IPS-20b (cell line): ENCODE measurements around the gene PJVK.

Source experiments
- H3K27ac ChIP-seq: one replicate; pipeline ENCODE4 v1.5.1; 2013; ENCODE audit warnings: low read length
- H3K27me3 ChIP-seq: 2 replicates; pipeline ENCODE4 v1.6.1; 2013; ENCODE audit warnings: mild to moderate bottlenecking, low read length, inconsistent platforms; ENCODE audit not compliant: insufficient read depth
- H3K36me3 ChIP-seq: 2 replicates; pipeline ENCODE4 v1.6.1; 2013; ENCODE audit warnings: low read depth, mild to moderate bottlenecking, inconsistent platforms, low read length, moderate library complexity; ENCODE audit not compliant: insufficient read depth
- H3K4me1 ChIP-seq: 2 replicates; pipeline ENCODE4 v1.6.1; 2013; ENCODE audit warnings: mild to moderate bottlenecking, control low read depth, inconsistent platforms, low read length, moderate library complexity; ENCODE audit not compliant: insufficient read depth
- H3K4me3 ChIP-seq: 2 replicates; pipeline ENCODE4 v1.5.1; 2013; ENCODE audit warnings: mild to moderate bottlenecking, low read length, inconsistent platforms
- H3K9ac ChIP-seq: 2 replicates; pipeline ENCODE4 v1.6.1; 2013; ENCODE audit warnings: low read depth, mild to moderate bottlenecking, inconsistent platforms, low read length, moderate library complexity
- H3K9me3 ChIP-seq: 2 replicates; pipeline ENCODE4 v1.6.1; 2013; ENCODE audit warnings: mild to moderate bottlenecking, low read depth, low read length, inconsistent platforms; ENCODE audit not compliant: insufficient read depth

Gene PJVK

GRCh38 chr2:178473931-178474330, 22.8 kb downstream of the PJVK start:
- Histone ChIP-seq H3K9ac (no peak overlapping the region), H3K27ac (no peak overlapping the region), H3K36me3 (no peaks in the 10 kb centered on the region), H3K4me1 (no peaks in the 10 kb centered on the region), H3K4me3 (no peak overlapping the region), H3K27me3 (no peaks in the 10 kb centered on the region; the same call in 1 of the 2 replicates), H3K9me3 (no peaks in the 10 kb centered on the region)

- Histone ChIP-seq H3K4me3 (no peak overlapping the region), H3K9me3 (no peaks in the 10 kb centered on the region)
Observed at GRCh38 chr2:178474560-178474959, 23.4 kb downstream of the PJVK start.

DNA sequence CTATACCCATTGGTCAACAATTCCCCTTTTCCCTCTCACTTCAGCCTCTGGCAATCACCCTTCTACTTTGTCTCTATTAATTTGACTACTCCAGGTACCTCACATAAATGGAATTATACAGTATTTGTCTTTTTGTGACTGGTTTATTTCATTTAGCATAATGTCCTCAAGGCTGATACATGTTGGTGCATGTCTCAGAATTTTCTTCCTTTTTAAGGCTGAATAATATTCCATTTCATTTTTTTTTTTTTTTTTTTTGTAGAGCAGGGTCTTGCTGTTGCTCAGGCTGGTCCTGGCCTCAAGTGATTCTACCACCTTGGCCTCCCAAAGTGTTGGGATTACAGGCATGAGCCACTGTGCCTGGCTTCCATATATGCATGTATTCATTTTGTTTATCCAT, 25.3 kb downstream of the PJVK start:
- Histone ChIP-seq H3K4me3 (no peak overlapping the region), H3K9me3 (no peaks in the 10 kb centered on the region), H3K27me3 (peaks cover 8% of the 10 kb centered on the region; the same call in 1 of the 2 replicates), H3K36me3 (no peaks in the 10 kb centered on the region), H3K27ac (no peak overlapping the region), H3K9ac (no peak overlapping the region), H3K4me1 (peaks cover 10% of the 10 kb centered on the region)

More at GRCh38 chr2:178474560-178474959, 23.4 kb downstream of the PJVK start:
- H3K27me3 ChIP-seq = peaks cover 6% of the 10 kb centered on the region; the same call in 1 of the 2 replicates
- no peak overlapping the region for H3K9ac ChIP-seq
- no peaks in the 10 kb centered on the region for H3K36me3 ChIP-seq
- H3K4me1 ChIP-seq = peaks cover 5% of the 10 kb centered on the region
- H3K27ac ChIP-seq = no peak overlapping the region

DNA sequence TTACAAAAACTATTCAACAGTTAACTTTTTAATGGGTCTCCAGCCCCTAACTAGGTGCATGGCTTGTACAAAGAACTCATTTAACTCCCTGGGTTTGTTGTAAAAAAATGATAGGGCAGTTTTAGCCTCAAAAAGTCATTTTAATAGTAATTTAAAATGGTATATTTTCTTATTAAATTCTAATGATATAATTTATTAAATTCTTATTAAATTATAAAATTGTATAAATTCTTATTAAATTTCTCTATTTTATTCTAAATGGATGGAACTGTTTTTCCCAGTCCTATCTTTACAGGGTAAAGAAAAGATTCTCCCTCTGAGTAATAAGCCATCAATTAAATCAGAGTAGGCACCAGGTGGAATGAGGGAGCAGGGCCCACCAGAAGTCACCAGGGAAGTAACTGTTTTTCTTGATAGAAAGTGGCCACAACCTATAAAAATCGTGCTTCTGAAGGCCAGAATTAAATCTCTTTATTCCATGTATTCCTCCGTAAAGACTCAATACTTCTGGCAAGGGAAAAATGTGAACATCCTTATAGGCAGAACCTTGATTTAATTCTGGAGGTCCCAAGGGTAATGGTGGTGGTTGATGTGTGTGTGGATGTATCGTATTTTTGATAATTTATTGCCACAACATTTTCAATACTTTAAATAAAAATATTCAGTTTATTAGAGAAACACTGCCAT, 26.4 kb downstream of the PJVK start:
- peaks cover 8% of the 10 kb centered on the region; the same call in 1 of the 2 replicates for H3K27me3 ChIP-seq
- H3K9me3 ChIP-seq = no peaks in the 10 kb centered on the region
- no peaks in the 10 kb centered on the region for H3K36me3 ChIP-seq
- H3K4me1 ChIP-seq = peaks cover 21% of the 10 kb centered on the region
- no peak overlapping the region for H3K27ac ChIP-seq
- H3K4me3 ChIP-seq = peak overlapping the region; percentile 99
- peak overlapping the region; percentile 87; the same call in 1 of the 2 replicates for H3K9ac ChIP-seq

DNA sequence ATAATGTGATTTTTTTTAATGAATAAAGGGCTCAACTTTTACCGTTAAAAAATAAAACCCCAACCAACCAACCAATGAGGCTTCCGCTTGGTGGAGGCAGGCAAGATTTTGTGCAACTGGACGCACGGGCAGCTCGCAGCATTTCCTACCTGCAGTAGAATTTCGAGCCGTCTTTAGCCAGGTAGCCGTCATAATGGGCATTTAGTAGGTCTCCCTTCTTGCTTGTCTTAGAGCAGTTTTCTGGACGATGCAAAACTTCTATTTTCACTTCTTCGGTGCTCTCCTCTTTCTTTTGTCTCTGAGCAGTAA, 26.9 kb downstream of the PJVK start:
- H3K9me3 ChIP-seq = no peaks in the 10 kb centered on the region
- no peaks in the 10 kb centered on the region for H3K36me3 ChIP-seq
- H3K9ac ChIP-seq = peak overlapping the region; percentile 87
- H3K4me3 ChIP-seq = peak overlapping the region; percentile 99
- peaks cover 23% of the 10 kb centered on the region for H3K4me1 ChIP-seq
- H3K27ac ChIP-seq = no peak overlapping the region
- H3K27me3 ChIP-seq = peaks cover 8% of the 10 kb centered on the region; the same call in 1 of the 2 replicates

DNA sequence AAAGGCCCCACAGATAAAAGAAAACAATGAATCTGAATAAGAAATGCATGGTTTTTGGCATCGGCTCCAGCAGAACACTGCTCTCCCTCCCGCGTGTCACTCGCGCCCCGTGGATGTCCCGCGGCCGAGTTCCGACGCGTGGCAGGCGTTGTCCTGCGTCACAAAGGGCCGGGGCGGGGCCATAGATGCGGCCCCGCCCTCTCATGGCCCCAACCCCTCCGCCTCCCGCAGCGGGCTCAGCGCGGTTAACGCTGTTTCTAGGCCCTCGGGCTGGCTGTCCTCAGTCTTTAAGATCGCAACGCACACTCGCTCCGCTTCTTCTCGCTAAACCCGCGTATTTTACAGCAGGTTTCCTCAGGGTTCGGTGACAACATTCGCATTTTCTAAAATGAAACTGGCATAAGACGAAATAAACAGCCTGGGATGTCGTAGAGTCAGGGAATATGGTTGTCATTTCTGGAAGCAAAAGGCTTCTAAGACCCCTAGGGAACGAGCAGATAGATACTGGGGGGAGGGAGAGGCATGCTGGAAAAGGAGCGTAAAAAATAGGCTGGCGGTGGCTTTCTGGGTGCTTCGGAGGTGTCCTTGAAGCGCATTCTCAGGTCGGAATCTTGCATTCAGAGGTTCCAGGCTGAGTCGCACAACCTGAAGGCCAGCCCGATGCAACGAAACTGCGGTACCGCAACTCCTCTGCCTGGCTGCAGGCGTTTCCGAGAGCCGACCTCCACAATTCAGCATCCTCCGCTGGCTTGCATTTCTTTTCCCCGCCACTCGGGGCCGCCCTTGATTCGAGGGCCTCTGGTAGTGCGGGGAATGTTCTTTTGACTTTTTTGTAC, 27.5 kb downstream of the PJVK start, which contains the start of gene FKBP7:
Gene FKBP7, minus strand, starts transcription at position 162 of the 836 bp plus-strand sequence. Its CDS starts 101 bp downstream, at position 61.
- Histone ChIP-seq H3K27ac (peak within 1 kb of the TSS; percentile 63), H3K9me3 (no peaks in the 10 kb centered on the region), H3K36me3 (no peaks in the 10 kb centered on the region), H3K27me3 (peaks cover 8% of the 10 kb centered on the region; the same call in 1 of the 2 replicates), H3K4me1 (peaks cover 23% of the 10 kb centered on the region), H3K9ac (peak within 1 kb of the TSS; percentile 87), H3K4me3 (peak within 1 kb of the TSS; percentile 99)

- Histone ChIP-seq H3K9me3 (no peaks in the 10 kb centered on the region), H3K36me3 (no peaks in the 10 kb centered on the region), H3K9ac (no peak overlapping the region), H3K27ac (no peak overlapping the region), H3K27me3 (peaks cover 8% of the 10 kb centered on the region; the same call in 1 of the 2 replicates), H3K4me3 (peak overlapping the region; percentile 99; the same call in 1 of the 2 replicates), H3K4me1 (peaks cover 23% of the 10 kb centered on the region)
Observed at GRCh38 chr2:178479275-178479616, 28.1 kb downstream of the PJVK start.

DNA sequence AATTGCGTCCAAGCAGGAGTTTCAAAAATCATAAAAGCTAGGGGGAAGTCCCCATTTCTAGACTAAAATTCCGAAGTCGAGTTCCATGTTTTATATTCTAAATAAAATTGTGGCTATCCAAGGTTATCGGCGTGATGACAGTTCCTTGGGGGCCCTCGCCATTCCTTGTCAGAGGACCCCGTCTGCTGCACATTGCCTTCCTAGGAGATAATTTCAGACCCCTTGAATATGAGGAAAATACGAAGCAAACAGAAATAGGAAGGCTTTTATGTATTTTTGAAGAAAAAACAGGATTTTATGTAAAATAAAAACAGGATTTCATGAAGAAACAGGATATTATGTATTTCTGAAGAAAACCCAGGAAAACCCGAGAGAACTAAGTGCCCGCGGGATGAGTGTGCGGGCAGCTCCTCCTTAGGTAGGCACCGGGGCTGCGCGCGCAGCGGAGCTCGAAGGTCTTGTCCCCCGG, 28.6 kb downstream of the PJVK start:
- peak overlapping the region; percentile 99 for H3K4me3 ChIP-seq
- peaks cover 23% of the 10 kb centered on the region for H3K4me1 ChIP-seq
- peak overlapping the region; percentile 79; the same call in 1 of the 2 replicates for H3K9ac ChIP-seq
- no peak overlapping the region for H3K27ac ChIP-seq
- no peaks in the 10 kb centered on the region for H3K9me3 ChIP-seq
- peaks cover 8% of the 10 kb centered on the region; the same call in 1 of the 2 replicates for H3K27me3 ChIP-seq
- H3K36me3 ChIP-seq = no peaks in the 10 kb centered on the region

- Histone ChIP-seq H3K9me3 (no peaks in the 10 kb centered on the region), H3K36me3 (no peaks in the 10 kb centered on the region), H3K9ac (peak within 1 kb of the TSS; percentile 79; the same call in 1 of the 2 replicates), H3K27ac (no peak within 1 kb of the TSS), H3K27me3 (peaks cover 8% of the 10 kb centered on the region; the same call in 1 of the 2 replicates), H3K4me1 (peaks cover 23% of the 10 kb centered on the region), H3K4me3 (peak within 1 kb of the TSS; percentile 99)
Observed at GRCh38 chr2:178480227-178481181, 29.3 kb downstream of the PJVK start, which contains the start of gene PLEKHA3. Gene PLEKHA3 (plus strand): TSS chr2:178480457. CDS start chr2:178480870, 413 bp downstream.

DNA sequence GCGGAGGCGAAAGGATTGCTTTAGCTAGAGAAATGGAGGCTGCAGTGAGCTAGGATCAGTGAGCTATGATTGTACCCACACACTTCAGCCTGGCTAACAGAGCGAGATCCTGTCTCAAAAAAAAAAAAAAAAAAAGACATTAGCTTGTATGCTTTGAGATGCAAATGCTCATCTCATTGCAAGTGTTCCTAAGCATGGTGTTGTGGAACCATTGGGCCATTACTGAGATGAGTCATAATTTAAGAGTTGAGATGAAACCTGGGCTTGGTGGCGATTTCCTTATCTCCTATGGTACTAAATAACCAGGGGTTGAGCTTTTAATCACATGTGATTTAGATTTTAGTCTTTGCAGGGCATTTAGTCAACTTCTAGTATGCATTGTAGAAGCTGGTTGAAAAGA, 31.3 kb downstream of the PJVK start:
- Histone ChIP-seq H3K27me3 (peaks cover 8% of the 10 kb centered on the region; the same call in 1 of the 2 replicates), H3K9me3 (no peaks in the 10 kb centered on the region), H3K27ac (no peak overlapping the region), H3K4me1 (peaks cover 23% of the 10 kb centered on the region), H3K9ac (no peak overlapping the region), H3K36me3 (no peaks in the 10 kb centered on the region; the same call in 1 of the 2 replicates), H3K4me3 (0 out of 2 replicates have a peak overlapping the region, but pooled peaks have one; percentile 24)
